Colonic mucosa (tissue), 4 donors: ENCODE measurements around the gene PRKAB2. TPM values are rescaled to one million over a fixed set of nuclear protein-coding genes. Genes with fewer than 3 reads are reported as not detected.
A peak's percentile ranks its signal among the peaks of the same experiment; 100 is the strongest.

Source experiments
- DNase-seq: peaks from one replicate; pipeline ENCODE4 v3.0.0-alpha.2; 2020
- H3K27ac ChIP-seq: fragments of 200-600 bp; one replicate; pipeline ENCODE4 v1.8.0; 2021
- H3K27me3 ChIP-seq: fragments of 200-600 bp; one replicate; pipeline ENCODE4 v1.8.0; 2021
- H3K36me3 ChIP-seq: fragments of 200-600 bp; one replicate; pipeline ENCODE4 v1.8.0; 2021
- H3K4me1 ChIP-seq: fragments of 200-600 bp; one replicate; pipeline ENCODE4 v1.8.0; 2021; ENCODE audit warnings: mild to moderate bottlenecking
- H3K4me3 ChIP-seq: fragments of 200-600 bp; one replicate; pipeline ENCODE4 v1.8.0; 2021
- H3K9ac ChIP-seq, 2 donors: one replicate each; pipeline ENCODE4 v1.7.0; 2013; ENCODE audit warnings: control low read depth in 2 of 2, low read depth in 2 of 2, low read length in 2 of 2
- H3K9me3 ChIP-seq: fragments of 200-600 bp; one replicate; pipeline ENCODE4 v1.8.0; 2021
- intact Hi-C: fragments of 100-400 bp; cut with DNase I; formaldehyde crosslinking; loops from one replicate; pipeline ENCODE4 v1.14.1; 2022
- total RNA-seq, 2 donors: library from RNA; stranded (reverse); fragmentation: NEBNext Ultra II Directional in 1 of 2; extraction: Animal tissue kit (Norgen Biotek cat#: 25700) in 1 of 2; gene quantifications; one replicate each; pipeline ENCODE4 v1.2.1, GENCODE V29; 2021
- TF ChIP-seq, protein P1 (sequence below): fragments of 200-600 bp; IDR thresholded peaks from one replicate; pipeline ENCODE4 v1.8.0; 2022; ENCODE audit warnings: antibody characterized with exemption, mild to moderate bottlenecking
- donor health status: healthy.
- donor health status: DM: no; HTN: no; CAD: no.
- donor health status: DM: no; HTN: no; CAD: no.

PRKAB2 gene
- total RNA-seq, 2 donors from 2014 or later: 11.3 to 22.5 TPM

- Histone ChIP-seq H3K4me1 (no peaks in the 10 kb centered on the region), H3K27ac (peak overlapping the region; percentile 51), H3K36me3 (no peaks in the 10 kb centered on the region), H3K4me3 (no peak overlapping the region), H3K9ac (peak overlapping the region in 1 of 2 donors; percentile 41), H3K9me3 (no peaks in the 10 kb centered on the region), H3K27me3 (no peaks in the 10 kb centered on the region)
- TF ChIP-seq, protein P1, sequence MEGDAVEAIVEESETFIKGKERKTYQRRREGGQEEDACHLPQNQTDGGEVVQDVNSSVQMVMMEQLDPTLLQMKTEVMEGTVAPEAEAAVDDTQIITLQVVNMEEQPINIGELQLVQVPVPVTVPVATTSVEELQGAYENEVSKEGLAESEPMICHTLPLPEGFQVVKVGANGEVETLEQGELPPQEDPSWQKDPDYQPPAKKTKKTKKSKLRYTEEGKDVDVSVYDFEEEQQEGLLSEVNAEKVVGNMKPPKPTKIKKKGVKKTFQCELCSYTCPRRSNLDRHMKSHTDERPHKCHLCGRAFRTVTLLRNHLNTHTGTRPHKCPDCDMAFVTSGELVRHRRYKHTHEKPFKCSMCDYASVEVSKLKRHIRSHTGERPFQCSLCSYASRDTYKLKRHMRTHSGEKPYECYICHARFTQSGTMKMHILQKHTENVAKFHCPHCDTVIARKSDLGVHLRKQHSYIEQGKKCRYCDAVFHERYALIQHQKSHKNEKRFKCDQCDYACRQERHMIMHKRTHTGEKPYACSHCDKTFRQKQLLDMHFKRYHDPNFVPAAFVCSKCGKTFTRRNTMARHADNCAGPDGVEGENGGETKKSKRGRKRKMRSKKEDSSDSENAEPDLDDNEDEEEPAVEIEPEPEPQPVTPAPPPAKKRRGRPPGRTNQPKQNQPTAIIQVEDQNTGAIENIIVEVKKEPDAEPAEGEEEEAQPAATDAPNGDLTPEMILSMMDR: no peak
- intact Hi-C loops: no loop called here
- no peak for DNase-seq
Measured at GRCh38 chr1:147214842-147215539, 42.7 kb upstream of the PRKAB2 start.

DNA sequence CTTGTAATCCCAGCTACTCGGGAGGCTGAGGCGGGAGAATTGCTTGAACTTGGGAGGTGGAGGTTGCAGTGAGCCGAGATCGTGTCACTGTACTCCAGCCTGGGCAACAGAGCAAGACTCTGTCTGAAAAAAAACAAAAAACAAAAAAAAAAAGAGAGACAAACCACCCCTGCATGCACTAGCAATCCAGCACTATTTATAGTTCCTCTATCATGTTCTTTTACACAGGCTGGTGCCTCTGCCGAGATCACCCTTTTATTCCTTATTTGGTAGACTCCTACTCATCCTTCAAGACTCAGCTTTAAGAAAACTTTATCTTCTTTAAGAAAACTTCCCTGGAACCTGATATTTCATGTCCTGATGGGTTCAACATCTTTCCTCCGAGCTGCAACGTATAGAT is 42.1 kb upstream of the PRKAB2 start:
- H3K27ac ChIP-seq: no peak overlapping the region

DNA sequence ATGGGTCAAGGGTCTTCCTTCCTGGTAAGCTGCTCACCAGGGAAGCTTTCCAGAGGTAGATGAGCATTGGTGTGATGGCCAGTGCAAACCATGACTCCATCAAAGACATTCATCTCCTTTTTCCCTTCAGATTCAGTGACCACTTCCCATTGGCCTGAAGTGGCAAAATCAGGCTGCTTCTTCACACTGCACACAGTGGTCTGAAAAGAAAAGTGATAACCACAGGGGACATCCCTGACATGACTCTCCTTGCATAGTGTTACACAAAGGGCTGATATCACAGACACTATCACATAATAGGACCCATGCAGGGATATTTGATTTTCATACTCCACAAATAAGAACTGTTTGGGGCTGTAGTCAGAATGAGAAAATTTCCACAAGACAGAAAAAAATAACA is 41.0 kb upstream of the PRKAB2 start:
- TF ChIP-seq, protein P1: no peak
- intact Hi-C loops: no loop called here
- Histone ChIP-seq H3K4me3 (no peak overlapping the region), H3K9me3 (no peaks in the 10 kb centered on the region), H3K9ac (no peak overlapping the region), H3K27me3 (no peaks in the 10 kb centered on the region), H3K4me1 (no peaks in the 10 kb centered on the region), H3K36me3 (no peaks in the 10 kb centered on the region), H3K27ac (no peak overlapping the region)
- DNase-seq: no peak

More for the DNA sequence above, 42.1 kb upstream of the PRKAB2 start:
- intact Hi-C loops: no loop called here
- TF ChIP-seq, protein P1: no peak
- H3K27me3 ChIP-seq: no peaks in the 10 kb centered on the region
- no peaks in the 10 kb centered on the region for H3K36me3 ChIP-seq
- no peak overlapping the region for H3K4me3 ChIP-seq
- H3K4me1 ChIP-seq: no peaks in the 10 kb centered on the region
- no peak for DNase-seq
- H3K9ac ChIP-seq: no peak overlapping the region
- no peaks in the 10 kb centered on the region for H3K9me3 ChIP-seq

DNA sequence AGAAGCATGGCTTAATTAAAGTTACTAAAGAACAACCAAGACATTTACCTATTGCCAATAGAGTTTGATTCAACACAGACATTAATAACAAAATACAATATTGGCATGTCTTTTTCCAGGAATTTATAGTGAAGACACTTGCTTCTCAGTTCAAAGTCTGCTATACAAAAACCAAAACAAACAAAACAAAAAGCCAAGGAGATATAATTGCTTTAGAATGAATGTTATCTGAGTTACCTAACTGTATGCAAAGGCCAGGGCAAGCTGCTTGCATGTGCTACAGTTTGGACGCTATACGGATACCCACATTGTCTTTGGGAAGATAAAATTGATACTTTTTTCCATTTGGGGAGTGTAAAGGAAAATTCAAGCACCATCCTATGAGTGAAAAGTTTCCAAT is 39.3 kb upstream of the PRKAB2 start:
- no peaks in the 10 kb centered on the region for H3K4me1 ChIP-seq
- H3K27ac ChIP-seq: no peak overlapping the region
- no peaks in the 10 kb centered on the region for H3K27me3 ChIP-seq
- TF ChIP-seq, protein P1: no peak
- intact Hi-C loops: no loop called here
- no peaks in the 10 kb centered on the region for H3K36me3 ChIP-seq
- no peak overlapping the region for H3K9ac ChIP-seq
- no peak for DNase-seq
- no peak overlapping the region for H3K4me3 ChIP-seq
- H3K9me3 ChIP-seq: no peaks in the 10 kb centered on the region

- H3K27ac ChIP-seq: no peak overlapping the region
- intact Hi-C loops: no loop called here
Measured at GRCh38 chr1:147210987-147211386, 38.7 kb upstream of the PRKAB2 start.

More at GRCh38 chr1:147210987-147211386, 38.7 kb upstream of the PRKAB2 start:
- no peaks in the 10 kb centered on the region for H3K9me3 ChIP-seq
- no peaks in the 10 kb centered on the region for H3K27me3 ChIP-seq
- H3K36me3 ChIP-seq: no peaks in the 10 kb centered on the region
- DNase-seq: no peak
- no peaks in the 10 kb centered on the region for H3K4me1 ChIP-seq
- H3K4me3 ChIP-seq: no peak overlapping the region
- TF ChIP-seq, protein P1: no peak
- no peak overlapping the region for H3K9ac ChIP-seq
